ENCODE measurements around the gene HFE. TPM values are rescaled to one million over a fixed set of nuclear protein-coding genes. Genes with fewer than 3 reads are reported as not detected.
"Not testable (repeated sequence)": the region's sequence is repeated elsewhere in the genome, so short reads cannot be mapped to it uniquely, and the experiment has no call there.

The HFE gene
- total RNA-seq, 1 donor from 2014 or later: 0.91 TPM

GRCh38 chr6:26058477-26059033 lies 28.7 kb upstream of the HFE start:
- intact Hi-C loops (cut with micrococcal nuclease): loop anchor here (5.0 to 10.0 kb wide), 2 partner anchors 139 to 1076 kb away; a partner anchor contains a TSS

- intact Hi-C loops (cut with micrococcal nuclease): loop anchor here (5.0 to 10.0 kb wide), 2 partner anchors 137 to 1075 kb away; a partner anchor contains a TSS
These were observed 27.3 kb upstream of the HFE start for GRCh38 chr6:26059941-26060340.

DNA sequence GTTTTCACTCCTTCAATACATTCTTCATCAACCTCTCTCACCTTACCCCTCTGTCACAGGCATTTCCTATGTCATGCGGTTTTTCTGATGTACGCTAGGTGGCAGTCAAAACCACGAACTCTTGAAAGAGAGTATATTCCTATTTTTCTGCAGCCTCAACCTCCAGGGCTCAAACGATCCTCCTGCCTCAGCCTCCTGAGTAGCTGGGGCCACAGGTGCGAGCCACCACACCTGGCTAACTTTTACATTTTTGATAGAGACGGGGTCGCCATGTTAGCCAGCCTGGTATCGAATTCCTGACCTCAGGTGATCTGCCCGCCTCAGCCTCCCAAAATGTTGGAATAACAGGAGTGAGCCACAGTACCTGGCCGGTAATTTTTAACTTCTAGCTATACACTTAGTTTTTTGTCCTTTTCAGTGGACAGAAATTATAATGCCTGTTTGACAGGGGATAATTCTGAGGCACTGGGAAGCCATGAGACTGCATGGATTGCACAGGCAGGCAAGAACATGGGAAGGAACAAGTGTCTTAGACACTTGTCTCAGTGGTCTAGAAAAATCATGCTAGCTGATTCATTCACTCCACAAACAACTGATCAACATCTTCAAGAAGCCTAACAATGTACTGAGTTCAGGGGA lies 22.5 kb upstream of the HFE start:
- intact Hi-C loops (cut with micrococcal nuclease): no loop called here

GRCh38 chr6:26065952-26066380 lies 21.3 kb upstream of the HFE start:
- intact Hi-C loops (cut with micrococcal nuclease): loop anchor here (1.0 kb wide), 1 partner anchor 31 kb away; no protein-coding TSS in a partner anchor

DNA sequence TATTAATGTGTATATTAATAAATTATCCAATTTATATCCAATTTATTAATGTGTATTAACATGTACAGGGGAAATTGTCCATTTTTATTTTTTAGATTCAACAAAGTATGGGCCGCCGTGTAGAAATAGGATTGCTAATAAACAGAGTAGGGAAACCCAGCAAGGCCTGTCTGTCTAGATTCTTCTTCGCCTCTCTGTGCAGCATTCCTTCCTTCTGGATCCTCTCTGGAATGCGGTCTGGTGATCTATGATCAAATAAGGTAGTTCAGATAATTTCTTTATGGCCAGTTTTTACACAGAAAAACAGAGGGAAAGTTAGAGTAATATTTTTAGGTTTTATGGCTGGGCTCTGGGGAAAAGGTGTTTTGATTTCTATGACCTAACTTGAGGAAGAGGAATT lies 19.9 kb upstream of the HFE start:
- intact Hi-C loops (cut with micrococcal nuclease): no loop called here

- intact Hi-C loops (cut with micrococcal nuclease): no loop called here
These were observed 19.2 kb upstream of the HFE start for GRCh38 chr6:26068036-26068435.

- intact Hi-C loops (cut with micrococcal nuclease): no loop called here
These were observed 16.1 kb upstream of the HFE start for GRCh38 chr6:26071135-26071534.

DNA sequence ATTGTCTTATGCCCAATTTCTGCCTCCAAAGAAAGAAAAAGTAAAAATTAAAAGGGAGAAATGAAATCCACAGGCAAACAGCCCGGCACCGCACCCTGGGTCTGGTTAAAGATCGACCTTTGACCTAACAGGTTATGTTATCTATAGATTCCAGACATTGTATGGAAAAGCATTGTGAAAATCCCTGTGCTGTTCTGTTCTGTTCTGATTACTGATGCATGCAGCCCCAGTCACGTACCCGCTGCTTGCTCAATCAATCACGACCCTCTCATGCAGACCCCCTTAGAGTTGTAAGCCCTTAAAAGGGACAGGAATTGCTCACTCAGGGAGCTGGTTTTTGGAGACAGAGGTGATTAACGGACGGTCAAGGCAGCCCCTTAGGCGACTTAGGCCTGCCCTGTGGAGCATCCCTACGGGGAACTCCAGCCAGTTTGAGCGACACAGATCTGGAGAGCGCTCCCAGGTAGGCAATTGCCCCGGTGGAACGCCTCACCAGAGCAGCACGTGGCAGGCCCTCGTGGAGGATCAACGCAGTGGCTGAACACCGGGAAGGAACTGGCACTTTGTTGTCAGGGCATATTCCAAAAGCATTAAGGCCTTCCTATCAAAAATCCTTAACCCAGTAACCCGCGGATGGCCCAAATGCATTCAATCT lies 12.0 kb upstream of the HFE start:
- intact Hi-C loops (cut with micrococcal nuclease): no loop called here

GRCh38 chr6:26078066-26078465 lies 9.2 kb upstream of the HFE start:
- intact Hi-C loops (cut with micrococcal nuclease): not testable (repeated sequence)

DNA sequence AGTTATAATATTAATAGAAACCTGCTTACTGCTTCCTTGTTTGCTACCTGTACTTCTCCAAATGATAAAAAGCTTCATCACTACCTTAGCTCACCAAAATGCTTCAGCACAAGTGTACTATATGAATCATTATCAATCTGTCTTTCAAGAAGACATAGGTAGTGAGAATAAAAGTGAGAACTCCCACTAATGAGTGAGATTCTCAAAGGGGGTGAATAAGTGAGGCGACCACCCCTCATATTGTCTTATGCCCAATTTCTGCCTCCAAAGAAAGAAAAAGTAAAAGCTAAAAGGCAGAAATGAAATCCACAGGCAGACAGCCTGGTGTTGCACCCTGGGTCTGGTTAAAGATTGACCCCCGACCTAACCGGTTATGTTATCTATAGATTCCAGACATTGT lies 6.1 kb upstream of the HFE start:
- intact Hi-C loops (cut with micrococcal nuclease): not testable (repeated sequence)

DNA sequence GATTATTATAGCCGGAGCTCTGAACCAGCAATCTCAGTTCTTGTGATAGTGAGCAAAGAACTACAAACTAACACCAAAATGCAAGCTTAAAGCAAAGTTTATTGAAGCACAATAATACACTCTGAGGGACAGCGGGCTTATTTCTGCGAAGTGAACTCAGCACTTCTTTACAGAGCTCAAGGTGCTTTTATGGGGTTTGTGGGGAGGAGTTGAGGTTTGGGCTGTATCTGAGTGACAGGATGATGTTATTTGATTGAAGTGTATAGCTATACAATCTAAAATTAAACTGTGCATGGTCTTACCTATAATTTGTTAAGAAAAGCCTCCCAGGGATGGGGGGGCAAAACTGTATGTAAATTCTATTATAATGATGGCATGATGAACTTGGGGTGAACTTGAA lies 1.0 kb upstream of the HFE start:
- intact Hi-C loops (cut with micrococcal nuclease): no loop called here

DNA sequence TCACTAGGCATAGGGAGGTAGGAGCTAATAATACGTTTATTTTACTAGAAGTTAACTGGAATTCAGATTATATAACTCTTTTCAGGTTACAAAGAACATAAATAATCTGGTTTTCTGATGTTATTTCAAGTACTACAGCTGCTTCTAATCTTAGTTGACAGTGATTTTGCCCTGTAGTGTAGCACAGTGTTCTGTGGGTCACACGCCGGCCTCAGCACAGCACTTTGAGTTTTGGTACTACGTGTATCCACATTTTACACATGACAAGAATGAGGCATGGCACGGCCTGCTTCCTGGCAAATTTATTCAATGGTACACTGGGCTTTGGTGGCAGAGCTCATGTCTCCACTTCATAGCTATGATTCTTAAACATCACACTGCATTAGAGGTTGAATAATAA lies 1.1 kb downstream of the HFE start:
- intact Hi-C loops (cut with micrococcal nuclease): no loop called here

- intact Hi-C loops (cut with micrococcal nuclease): no loop called here
These were observed 2.0 kb downstream of the HFE start for GRCh38 chr6:26089272-26089671.

DNA sequence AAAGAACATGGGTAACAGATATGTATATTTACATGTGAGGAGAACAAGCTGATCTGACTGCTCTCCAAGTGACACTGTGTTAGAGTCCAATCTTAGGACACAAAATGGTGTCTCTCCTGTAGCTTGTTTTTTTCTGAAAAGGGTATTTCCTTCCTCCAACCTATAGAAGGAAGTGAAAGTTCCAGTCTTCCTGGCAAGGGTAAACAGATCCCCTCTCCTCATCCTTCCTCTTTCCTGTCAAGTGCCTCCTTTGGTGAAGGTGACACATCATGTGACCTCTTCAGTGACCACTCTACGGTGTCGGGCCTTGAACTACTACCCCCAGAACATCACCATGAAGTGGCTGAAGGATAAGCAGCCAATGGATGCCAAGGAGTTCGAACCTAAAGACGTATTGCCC lies 5.2 kb downstream of the HFE start:
- intact Hi-C loops (cut with micrococcal nuclease): no loop called here

- intact Hi-C loops (cut with micrococcal nuclease): no loop called here
These were observed 6.8 kb downstream of the HFE start for GRCh38 chr6:26094036-26094435.

DNA sequence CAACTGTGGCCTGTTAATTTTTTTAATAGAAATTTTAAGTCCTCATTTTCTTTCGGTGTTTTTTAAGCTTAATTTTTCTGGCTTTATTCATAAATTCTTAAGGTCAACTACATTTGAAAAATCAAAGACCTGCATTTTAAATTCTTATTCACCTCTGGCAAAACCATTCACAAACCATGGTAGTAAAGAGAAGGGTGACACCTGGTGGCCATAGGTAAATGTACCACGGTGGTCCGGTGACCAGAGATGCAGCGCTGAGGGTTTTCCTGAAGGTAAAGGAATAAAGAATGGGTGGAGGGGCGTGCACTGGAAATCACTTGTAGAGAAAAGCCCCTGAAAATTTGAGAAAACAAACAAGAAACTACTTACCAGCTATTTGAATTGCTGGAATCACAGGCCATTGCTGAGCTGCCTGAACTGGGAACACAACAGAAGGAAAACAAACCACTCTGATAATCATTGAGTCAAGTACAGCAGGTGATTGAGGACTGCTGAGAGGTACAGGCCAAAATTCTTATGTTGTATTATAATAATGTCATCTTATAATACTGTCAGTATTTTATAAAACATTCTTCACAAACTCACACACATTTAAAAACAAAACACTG lies 10.1 kb downstream of the HFE start:
- intact Hi-C loops (cut with micrococcal nuclease): loop anchor here (1.0 kb wide), 1 partner anchor 31 kb away; no protein-coding TSS in a partner anchor

GRCh38 chr6:26103141-26103769 lies 16.0 kb downstream of the HFE start:
- intact Hi-C loops (cut with micrococcal nuclease): loop anchor here (2.0 to 5.0 kb wide), 2 partner anchors 76 to 1044 kb away; a partner anchor contains a TSS

GRCh38 chr6:26103770-26104456 lies 16.7 kb downstream of the HFE start:
- intact Hi-C loops (cut with micrococcal nuclease): loop anchor here (1.0 to 5.0 kb wide), 4 partner anchors 19 to 1043 kb away; a partner anchor contains a TSS

DNA sequence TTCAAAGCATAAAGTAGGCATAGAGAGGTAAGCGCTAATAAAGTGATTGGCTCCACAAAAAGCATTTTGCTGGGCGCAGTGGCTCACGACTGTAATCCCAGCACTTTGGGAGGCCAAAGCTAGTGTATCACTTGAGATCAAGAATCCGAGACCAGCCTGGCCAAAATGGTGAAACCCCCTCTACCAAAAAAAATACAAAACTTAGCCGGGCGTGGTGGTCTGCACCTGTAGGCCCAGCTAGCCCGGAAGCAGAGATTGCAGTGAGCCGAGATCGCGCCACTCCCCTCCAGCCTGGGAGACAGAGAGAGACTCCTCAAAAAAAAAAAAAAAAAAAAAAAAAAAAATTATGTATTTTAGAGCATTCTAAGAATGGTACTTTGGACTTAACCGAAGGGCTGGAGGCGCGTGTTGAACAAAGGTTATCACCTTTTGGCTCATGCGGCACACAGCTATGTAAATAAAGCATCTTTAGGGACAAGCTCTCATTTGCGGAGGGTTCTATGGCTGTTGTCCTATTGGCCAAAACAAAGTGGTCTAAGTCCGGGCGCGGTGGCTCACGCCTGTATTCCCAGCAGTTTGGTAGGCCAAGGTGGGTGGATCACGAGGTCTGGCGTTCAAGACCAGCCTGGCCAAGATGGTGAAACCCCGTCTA lies 17.4 kb downstream of the HFE start:
- intact Hi-C loops (cut with micrococcal nuclease): loop anchor here (1.0 to 5.0 kb wide), 3 partner anchors 19 to 1043 kb away; a partner anchor contains a TSS

DNA sequence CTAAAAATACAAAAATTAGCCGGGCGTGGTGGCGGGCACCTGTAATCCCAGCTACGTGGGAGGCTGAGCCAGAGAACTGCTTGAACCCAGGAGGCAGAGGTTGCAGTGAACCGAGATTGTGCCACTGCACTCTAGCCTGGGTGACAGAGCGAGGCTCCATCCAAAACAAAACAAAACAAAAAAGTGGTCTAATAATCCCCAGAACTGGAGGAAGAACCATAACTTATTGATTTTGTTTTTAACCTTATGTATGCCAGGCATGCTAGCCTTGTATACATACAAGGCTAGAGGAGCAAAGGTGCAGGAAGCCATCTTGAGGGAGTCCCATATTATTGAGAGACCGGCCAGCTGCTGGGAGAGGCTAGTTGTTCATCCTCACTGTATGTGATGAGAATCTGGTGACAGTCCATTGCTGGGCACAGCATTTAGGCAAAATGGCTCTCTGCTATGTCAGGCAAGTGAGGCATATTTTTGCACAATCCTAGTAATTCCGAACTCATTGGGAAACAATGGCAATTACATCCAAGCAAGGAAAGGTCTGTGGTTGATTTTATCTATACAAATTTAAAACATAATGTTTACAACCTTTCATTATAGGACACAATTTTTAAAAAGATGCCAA lies 18.0 kb downstream of the HFE start:
- intact Hi-C loops (cut with micrococcal nuclease): no loop called here
